Body of pancreas (tissue), 4 donors: Measurements from ENCODE around the gene AGA. TPM values are rescaled to one million over a fixed set of nuclear protein-coding genes. Genes with fewer than 3 reads are reported as not detected.

Experiments used
- ATAC-seq: fragments of 150-250 bp; one replicate; pipeline ENCODE4 v1.9.1; 2016
- DNase-seq, 4 donors: peaks; one replicate each; pipeline ENCODE4 v3.0.0-alpha.2; 2019
- H3K27ac ChIP-seq, 4 donors: fragments of 200-600 bp; sonication (generic); 1 replicate in 3 of 4; 2 replicates in 1 of 4; pipeline versions ENCODE4 v1.5.1 to v1.6.1; 2016 to 2019; ENCODE audit warnings: mild to moderate bottlenecking in 1 of 4, mixed read lengths in 1 of 4, moderate library complexity in 1 of 4
- H3K27me3 ChIP-seq, 2 donors: fragments of 200-600 bp; sonication (generic); one replicate each; pipeline ENCODE4 v1.6.0; 2016; ENCODE audit warnings: mild to moderate bottlenecking in 1 of 2
- H3K36me3 ChIP-seq, 2 donors: fragments of 200-600 bp; sonication (generic); replicated peaks in 1 of 2; 2 replicates each; pipeline ENCODE4 v1.5.1; 2016; ENCODE audit warnings: low read depth in 2 of 2; ENCODE audit not compliant: insufficient read depth in 1 of 2
- H3K4me1 ChIP-seq: fragments of 200-600 bp; sonication (generic); one replicate; pipeline ENCODE4 v1.6.0; 2016
- H3K4me3 ChIP-seq, 2 donors: fragments of 200-600 bp; sonication (generic); 1 replicate in 1 of 2; 2 replicates in 1 of 2; pipeline ENCODE4 v1.5.1; 2016 to 2019
- H3K9me3 ChIP-seq, 3 donors: fragments of 200-600 bp; sonication (generic); 1 replicate in 2 of 3; 2 replicates in 1 of 3; pipeline ENCODE4 v1.5.1; 2016
- CTCF ChIP-seq, 7 experiments: fragments of 450-650 bp in 4 of 7; fragments of 200-600 bp in 3 of 7; sonication (generic) in 3 of 7; IDR thresholded peaks; one replicate each; pipeline ENCODE4 v1.5.1; 2016 to 2019; ENCODE audit warnings: antibody characterized with exemption in 7 of 7
- POLR2A ChIP-seq, 3 donors: fragments of 450-650 bp; IDR thresholded peaks; one replicate each; pipeline ENCODE4 v1.6.1; 2016; ENCODE audit warnings: antibody characterized with exemption in 3 of 3, mild to moderate bottlenecking in 2 of 3
- WGBS, 2 donors: methylation state at CpG; one replicate each; pipeline ENCODE4 v1.1.5; 2017; 5-methylcytosine and 5-hydroxymethylcytosine counted together
- intact Hi-C: fragments of 100-400 bp; cut with DNase I; formaldehyde crosslinking; loops from one replicate; pipeline ENCODE4 v1.15.1; 2023
- total RNA-seq, 2 donors: library from RNA; depleted of rRNA; stranded (reverse); fragments of >200 nt; gene quantifications; one replicate each; pipeline ENCODE4 v1.1.0, GENCODE V29; 2016

The AGA gene
- total RNA-seq, 2 donors from 2014 or later = 10.4 to 15.2 TPM

GRCh38 chr4:177451108-177451500 lies 8.9 kb upstream of the AGA start:
- WGBS, 2 donors = 73 to 92% methylated on average over 1 of the region's 1 CpG
- no peak overlapping the region for H3K27ac ChIP-seq
- no peaks in the 10 kb centered on the region for H3K4me1 ChIP-seq
- no peak overlapping the region for H3K4me3 ChIP-seq
- TF ChIP-seq POLR2A (IDR thresholded peaks at IDR 0.05) (no peak), CTCF (IDR thresholded peaks at IDR 0.05) (no peak)
- DNase-seq (no peak), ATAC-seq (no peak)
- H3K36me3 ChIP-seq = no peaks in the 10 kb centered on the region
- no peaks in the 10 kb centered on the region for H3K27me3 ChIP-seq
- no peaks in the 10 kb centered on the region for H3K9me3 ChIP-seq
- intact Hi-C loops = no loop called here

GRCh38 chr4:177450426-177451107 lies 8.3 kb upstream of the AGA start:
- TF ChIP-seq POLR2A (IDR thresholded peaks at IDR 0.05) = no peak
- TF ChIP-seq CTCF (IDR thresholded peaks at IDR 0.05) = no peak
- H3K36me3 ChIP-seq = no peaks in the 10 kb centered on the region
- H3K27ac ChIP-seq = no peak overlapping the region
- WGBS, 2 donors = 81 to 88% methylated on average over 4 of the region's 4 CpGs
- H3K4me3 ChIP-seq = no peak overlapping the region
- DNase-seq = no peak
- no peak for ATAC-seq
- intact Hi-C loops = no loop called here
- no peaks in the 10 kb centered on the region for H3K27me3 ChIP-seq
- H3K9me3 ChIP-seq = no peaks in the 10 kb centered on the region
- no peaks in the 10 kb centered on the region for H3K4me1 ChIP-seq

GRCh38 chr4:177448850-177449249 lies 6.6 kb upstream of the AGA start:
- Histone ChIP-seq H3K4me3 (no peak overlapping the region), H3K4me1 (no peaks in the 10 kb centered on the region), H3K27me3 (no peaks in the 10 kb centered on the region), H3K9me3 (no peaks in the 10 kb centered on the region), H3K27ac (no peak overlapping the region), H3K36me3 (no peaks in the 10 kb centered on the region)
- DNase-seq (no peak), ATAC-seq (no peak)
- intact Hi-C loops = no loop called here
- TF ChIP-seq CTCF (IDR thresholded peaks at IDR 0.05) (no peak), POLR2A (IDR thresholded peaks at IDR 0.05) (no peak)
- whole genome bisulfite sequencing, 2 donors = 28 to 33% methylated on average over 1 of the region's 1 CpG

- TF ChIP-seq POLR2A (IDR thresholded peaks at IDR 0.05) (no peak), CTCF (IDR thresholded peaks at IDR 0.05) (no peak)
- peaks cover 4% of the 10 kb centered on the region for H3K4me1 ChIP-seq
- H3K9me3 ChIP-seq = no peaks in the 10 kb centered on the region
- no peak overlapping the region for H3K27ac ChIP-seq
- intact Hi-C loops = no loop called here
- ATAC-seq (no peak), DNase-seq (no peak)
- no peaks in the 10 kb centered on the region for H3K36me3 ChIP-seq
- H3K27me3 ChIP-seq = no peaks in the 10 kb centered on the region
- H3K4me3 ChIP-seq = no peak overlapping the region
- 69 to 76% methylated on average over 1 of the region's 1 CpG for WGBS, 2 donors
Measured at GRCh38 chr4:177447417-177448004, 5.3 kb upstream of the AGA start.

GRCh38 chr4:177446586-177446985 lies 4.3 kb upstream of the AGA start:
- ATAC-seq (no peak), DNase-seq (no peak)
- TF ChIP-seq POLR2A (IDR thresholded peaks at IDR 0.05) = no peak
- TF ChIP-seq CTCF (IDR thresholded peaks at IDR 0.05) = no peak
- Histone ChIP-seq H3K4me1 (peaks cover 4% of the 10 kb centered on the region), H3K27ac (no peak overlapping the region), H3K4me3 (no peak overlapping the region), H3K9me3 (no peaks in the 10 kb centered on the region), H3K36me3 (no peaks in the 10 kb centered on the region), H3K27me3 (no peaks in the 10 kb centered on the region)
- WGBS, 2 donors = 83 to 89% methylated on average over 2 of the region's 2 CpGs
- intact Hi-C loops = no loop called here
